GM21576 (cell line): ENCODE results near the gene PPP1R2.

Source experiments
- ATAC-seq: cut with Tn5 transposase; IDR thresholded peaks from one replicate; pipeline ENCODE4 v1.9.1; 2021; ENCODE audit warnings: mild to moderate bottlenecking, moderate library complexity; ENCODE audit not compliant: unreplicated experiment

Gene PPP1R2

DNA sequence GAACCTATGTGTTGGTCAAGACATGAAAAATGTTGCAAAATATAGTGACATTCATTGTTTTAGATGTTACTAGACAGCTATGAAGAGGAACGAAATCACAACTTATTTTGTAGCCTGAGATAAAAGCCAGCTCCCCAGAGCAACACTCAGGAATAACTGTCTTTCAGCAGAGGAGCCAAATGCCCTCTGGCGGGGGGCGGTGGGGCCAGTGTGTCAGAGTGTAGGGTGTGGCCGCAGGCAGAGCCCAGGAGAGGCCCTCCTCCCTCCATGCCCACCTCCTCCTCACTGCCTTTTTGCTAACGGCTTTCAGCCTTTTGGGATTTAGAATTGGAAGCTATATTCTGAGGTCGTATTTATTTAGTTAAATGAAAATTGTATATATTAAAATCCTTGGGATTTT, 23.7 kb upstream of the PPP1R2 start:
- ATAC-seq: no peak

DNA sequence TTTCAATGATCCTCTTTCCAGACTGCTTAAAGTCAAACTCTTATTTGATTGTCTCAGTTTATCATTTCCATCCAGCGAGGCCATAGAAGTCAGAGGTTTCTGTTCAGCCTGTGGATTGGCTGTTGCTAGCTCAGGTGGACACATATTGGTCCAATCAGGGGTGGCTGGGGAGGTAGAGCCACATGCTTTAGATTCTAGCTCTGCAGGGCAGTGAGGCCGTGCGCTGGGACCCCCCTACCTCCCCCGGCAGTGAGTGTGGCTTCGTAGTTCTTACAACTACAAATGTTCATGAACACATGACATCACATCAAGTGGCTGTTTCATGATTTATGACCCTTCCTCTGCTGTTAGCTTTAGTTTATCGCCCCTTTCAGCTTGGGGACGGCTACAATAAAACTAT, 22.6 kb upstream of the PPP1R2 start:
- no peak for ATAC-seq

DNA sequence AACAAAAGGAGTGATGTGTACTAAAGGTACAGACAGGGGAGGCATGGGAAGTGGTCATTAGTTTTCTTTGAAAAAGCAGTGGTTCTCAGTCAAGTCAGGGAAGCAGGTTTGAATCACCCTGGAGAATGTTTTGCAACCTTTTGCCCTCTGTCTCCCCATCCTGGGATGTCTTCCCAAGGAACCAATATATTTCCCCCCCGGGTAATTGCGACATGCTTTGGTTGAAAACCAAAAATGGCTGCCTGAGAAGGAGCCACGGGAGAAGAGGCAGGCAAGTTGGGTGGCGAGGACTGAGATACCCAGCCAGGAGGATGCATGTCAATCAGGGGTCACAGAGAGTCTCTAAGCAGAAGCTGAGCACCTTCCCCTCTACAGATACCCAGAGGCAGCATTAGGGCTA, 20.2 kb upstream of the PPP1R2 start:
- no peak for ATAC-seq

DNA sequence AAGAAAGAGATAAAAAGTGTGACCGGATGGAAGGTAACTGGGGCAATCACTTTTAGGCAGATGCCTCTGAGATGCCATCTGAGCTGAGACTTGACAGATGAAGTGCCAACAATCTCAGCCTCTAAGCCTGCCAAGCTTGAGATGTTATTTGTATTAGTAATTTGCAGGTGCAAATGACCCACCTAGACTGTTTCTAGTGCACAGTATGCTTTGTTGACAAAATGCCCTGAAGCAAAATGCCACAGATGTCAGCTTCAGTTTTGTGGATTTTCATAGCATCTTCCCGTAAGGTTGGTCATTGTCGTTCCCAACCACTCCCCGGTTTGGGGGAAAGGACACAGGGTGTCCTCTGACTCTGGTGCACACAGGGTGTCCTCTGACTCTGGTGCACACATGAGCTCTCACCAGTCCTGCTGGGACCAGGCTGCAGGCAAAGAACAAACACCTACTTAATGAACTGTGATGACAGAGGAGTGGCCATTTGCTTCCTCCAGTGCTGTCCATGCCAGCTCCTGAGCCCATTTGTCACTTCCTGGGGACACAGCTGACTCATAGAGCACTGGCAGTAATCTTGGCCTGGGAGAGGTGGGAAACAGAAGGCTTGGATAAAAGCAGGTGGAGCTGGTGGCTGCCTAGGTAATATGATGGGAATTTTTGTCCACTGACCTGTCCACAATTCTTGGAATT, 16.7 kb upstream of the PPP1R2 start:
- ATAC-seq: no peak

DNA sequence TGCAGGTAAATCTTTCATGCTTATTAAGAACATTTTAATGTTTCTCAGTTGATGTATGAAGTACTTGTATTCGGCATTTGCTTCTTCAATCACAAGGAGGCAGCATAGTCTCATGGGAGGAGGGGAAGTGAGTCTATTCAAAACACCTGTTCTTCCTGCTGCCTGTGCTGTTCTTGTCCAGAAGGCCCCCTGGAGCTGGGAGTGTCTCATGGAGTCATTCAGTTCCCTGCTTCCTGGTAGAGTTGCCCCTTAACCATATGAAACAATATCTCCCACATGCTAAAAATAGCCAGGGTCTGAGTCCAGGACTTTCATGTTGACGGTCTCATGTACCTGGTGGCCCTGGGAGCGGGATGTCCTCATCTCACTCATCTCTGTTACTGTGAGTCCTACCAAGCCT, 15.5 kb upstream of the PPP1R2 start:
- no peak for ATAC-seq

DNA sequence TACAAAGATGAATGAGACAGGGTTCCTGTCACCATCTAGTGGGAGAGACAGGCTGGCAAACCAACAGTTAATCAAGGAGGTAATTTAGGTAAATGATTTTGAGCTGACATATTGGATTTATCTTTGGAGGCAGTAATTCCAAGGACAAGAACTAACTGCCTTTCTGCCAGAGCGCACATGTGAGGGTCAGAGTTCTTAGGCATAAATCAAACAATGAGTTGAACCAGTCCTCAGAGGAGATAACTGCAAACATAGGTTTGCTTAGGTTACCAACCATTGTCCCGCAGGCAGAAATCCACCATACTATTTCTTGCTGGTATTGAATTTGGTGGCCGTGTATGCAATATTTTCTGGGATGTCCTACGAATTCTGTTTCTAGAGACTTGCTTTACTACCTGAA, 14.2 kb upstream of the PPP1R2 start:
- no peak for ATAC-seq

DNA sequence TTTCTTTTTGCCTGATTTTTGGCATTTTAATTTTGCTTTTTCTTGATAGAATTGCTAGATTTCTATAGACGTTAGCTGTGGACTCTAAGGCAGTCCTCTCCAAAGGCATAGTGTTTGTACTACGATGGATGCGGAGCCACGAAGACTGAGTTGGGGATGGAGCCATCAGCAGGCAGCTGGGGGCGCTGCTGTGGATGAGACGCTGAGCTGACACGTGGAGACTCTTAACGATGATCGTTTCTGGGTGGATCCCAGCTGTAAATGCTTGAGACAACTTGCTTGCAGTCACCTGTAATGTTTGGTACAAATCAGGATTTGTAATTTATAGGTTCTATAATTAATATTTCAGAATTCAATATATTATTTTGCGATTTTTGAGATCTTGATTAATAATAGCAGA, 13.3 kb upstream of the PPP1R2 start:
- no peak for ATAC-seq

DNA sequence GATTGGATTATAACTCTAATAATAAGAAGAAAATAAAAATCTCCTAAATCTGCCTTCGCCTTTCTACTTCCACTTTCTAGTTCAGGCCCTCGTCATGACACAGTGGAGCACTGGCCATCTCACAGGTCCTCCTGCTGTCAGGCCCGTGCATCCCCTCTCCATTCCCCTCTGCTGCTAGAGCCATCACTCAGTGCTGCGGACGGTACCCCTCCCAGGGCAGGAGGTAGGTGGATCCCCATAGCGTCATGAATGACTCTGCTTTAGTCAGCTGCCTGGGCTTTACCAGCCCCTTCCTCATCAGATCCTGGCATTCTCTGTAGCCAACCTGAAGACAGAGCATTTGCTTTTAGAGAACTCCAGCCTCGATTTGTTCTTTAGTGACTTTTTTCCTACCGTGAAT, 12.0 kb upstream of the PPP1R2 start:
- ATAC-seq: no peak

DNA sequence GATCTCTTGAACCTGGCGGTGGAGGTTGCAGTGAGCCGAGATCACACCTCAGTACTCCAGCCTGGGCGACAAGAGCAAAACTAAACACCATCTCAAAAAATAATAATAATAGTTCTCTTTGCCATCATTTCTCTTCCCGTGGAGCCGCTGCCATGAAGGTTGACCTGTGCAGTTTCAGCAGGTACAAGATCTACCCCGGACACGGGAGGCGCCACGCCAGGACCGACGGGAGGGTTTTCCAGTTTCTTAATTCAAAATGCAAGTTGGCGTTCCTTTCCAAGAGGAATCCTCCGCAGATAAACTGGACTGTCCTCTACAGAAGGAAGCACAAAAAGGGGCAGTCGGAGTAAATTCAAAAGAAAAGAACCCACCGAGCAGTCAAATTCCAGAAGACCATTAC, 11.3 kb upstream of the PPP1R2 start:
- ATAC-seq: no peak

DNA sequence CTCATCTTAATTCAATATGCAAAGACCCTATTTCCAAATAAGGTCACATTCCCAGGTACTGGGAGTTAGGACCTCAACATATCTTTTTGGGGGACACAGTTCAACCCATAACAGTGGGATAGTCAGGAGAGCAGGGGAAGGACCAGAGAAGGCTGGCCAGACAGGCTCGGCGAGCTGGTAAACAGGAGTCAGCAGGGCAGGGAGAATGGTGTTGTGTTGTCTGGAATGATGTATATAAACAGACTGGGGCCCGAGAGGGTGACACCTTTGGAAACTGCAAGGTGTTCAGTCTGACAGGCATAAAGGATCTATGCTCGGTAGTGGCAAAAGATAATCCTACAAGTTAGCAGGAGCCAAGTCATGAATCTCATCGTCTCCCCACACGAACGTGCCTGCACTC, 10.1 kb upstream of the PPP1R2 start:
- ATAC-seq: no peak

DNA sequence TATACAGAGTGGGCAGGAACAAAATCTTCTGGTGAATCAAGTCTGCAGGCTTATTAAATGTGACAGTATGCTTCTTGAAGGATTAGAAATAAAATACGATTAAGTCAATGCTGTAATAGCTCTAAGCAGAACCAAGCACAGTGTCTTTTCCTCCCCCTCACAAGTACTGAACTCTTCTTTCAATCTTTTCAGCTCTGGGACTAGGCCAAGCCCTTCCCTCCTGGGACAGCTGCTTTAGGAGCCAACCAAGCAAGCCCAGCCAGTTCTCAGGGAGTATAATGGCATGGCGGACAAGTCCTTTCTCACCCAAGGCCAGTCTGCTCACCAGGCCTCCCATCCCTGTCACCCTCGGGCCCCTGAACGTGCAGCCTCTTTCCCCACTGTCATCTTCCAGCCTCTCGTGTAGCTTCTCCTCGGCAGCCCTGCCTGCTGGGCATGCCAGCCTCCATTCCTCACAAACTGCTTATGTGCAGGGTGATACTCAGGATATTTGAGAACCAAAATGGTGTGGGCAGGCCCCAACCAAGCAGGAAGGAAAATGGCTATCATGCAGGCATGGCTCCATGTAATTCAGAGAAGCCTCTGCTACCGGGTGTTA, 8.4 kb upstream of the PPP1R2 start:
- no peak for ATAC-seq

DNA sequence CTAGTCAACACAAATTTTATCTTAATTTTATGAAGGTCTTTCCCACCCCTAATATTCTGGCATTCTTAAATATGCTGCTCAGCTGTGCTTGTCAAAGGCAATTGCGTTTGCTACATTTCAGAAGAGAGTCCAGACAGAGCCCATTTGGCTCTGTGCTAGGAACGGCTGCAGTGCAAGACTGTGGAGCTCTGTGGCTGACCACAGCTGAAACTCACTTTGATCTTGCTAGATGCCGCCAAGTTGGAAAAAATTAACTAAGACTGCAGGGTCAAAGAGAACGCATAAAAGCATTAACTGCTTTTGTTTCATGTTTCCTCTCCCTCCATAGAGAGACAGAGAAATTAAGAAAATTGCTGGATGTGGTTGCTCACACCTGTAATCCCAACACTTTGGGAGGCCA, 7.6 kb upstream of the PPP1R2 start:
- ATAC-seq: no peak

DNA sequence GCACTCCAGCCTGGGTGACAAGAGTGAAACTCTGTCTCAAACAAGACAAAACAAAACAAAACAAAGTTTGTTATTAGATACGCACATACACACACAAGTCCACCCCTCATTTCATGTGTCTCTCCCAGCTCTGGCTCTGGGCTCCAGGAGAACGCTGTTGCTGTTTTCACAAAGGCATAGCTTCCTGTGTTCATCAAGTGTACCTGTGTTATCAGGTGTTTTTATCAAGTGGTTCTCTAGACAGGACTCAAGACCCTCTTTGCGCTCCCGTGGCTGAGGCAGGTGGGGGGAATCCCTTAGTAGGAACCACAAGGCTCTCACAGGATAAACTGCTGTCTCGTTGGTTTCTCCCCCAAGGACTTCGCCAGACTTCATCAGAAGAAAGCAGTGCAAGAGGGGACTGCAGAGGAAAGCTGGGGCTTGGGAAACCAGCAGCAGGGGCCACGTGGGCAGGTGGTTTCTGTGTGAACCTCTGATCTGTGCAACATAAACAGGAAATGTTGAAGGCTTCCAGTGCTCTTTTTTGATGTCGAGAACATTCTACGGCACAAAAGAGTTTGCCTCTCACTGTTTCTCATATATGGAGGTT, 6.9 kb upstream of the PPP1R2 start:
- peak; percentile 68 for ATAC-seq

DNA sequence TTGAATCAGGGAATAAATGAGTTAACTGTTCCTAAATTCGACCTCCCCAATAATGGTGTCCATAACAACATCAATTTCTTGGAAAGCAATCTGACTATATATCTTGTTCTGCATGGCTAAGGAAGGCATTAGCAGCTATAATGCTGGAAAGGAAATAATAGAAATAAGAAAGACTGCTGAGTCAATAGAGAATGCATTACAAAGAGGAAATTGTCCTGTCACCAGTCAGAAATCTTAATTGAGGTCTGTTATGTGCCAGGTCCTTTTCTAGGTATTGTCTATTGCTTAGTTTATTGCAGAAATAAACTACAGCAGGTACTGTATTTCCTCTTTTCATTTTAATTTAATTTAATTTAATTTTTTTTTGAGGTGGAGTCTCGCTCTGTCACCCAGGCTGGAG, 5.9 kb upstream of the PPP1R2 start:
- no peak for ATAC-seq

DNA sequence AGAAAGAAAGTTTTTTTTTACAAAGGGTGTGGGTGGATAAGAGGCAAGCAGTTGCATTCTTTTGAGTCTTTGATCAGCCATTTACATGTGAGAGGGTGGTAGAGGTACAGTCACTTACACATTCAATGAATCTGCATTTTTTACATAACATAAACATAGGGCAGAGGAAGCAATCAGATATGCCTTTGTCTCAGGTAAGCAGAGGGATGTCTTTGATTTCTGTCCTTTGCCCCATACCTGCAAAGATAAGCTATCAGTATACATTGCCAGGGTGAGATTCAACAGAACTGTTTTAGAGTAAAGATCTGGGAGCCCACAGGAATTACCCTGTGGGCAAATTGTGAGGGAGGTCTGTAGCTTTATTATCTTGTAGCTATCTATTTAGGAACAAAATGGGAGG, 5.4 kb upstream of the PPP1R2 start:
- no peak for ATAC-seq

DNA sequence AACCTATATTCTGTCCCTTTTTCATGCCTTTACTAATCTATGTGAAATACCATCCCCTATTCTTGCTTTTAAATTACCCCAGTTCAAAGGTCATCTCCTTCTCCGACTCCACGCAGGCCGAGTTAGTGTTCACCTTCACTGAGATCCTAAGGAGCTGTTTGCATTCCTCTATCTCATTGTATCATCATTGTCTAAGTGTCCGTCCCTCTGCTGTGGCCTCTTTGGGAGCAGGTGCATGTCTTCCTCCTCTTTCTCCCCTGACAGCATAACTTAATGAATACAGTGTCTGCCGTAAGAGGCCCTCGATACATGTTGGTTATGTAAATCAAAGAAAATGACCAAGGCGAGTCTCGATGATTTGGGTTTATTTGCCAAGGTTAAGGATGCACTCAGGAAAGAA, 4.9 kb upstream of the PPP1R2 start:
- no peak for ATAC-seq

DNA sequence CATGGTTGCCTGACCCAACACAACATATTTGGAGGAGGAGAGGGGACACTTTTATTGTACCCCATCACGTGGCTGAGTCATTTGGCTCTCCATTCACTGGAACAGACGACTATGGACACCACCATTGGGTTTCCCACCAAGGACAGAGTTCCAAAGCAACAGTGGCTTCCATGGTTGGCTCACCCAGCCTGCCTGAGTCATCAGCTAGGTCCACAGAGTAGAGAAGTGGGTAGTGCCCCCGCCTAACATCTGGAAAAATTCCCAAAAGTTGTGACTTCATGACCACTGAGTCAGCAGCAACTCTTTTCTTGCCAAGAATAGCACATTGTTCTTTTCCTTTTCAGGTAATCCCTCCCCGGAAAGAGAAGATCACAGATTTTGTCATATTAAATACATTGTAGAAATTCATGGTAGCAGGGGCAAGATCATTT, 3.0 kb upstream of the PPP1R2 start:
- no peak for ATAC-seq

DNA sequence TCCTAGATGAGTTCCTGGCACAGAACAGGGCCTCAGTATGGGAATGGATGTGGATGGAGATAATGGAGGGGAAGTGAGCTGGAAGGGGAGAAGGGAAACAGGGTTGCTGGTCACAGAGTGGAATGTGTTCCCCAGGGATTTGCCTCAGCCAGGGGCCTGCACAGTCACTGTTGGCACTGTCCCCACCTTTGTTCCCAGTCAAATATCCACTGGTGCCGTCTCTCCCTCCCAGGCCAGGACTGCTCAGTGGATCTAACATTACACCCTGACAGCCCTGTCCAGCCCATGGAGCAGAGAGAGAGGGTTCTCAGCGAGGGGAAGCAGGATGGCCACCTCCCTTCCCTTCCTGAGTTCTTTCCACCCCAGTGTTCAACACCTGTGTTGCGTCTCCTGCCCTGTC, 1.5 kb upstream of the PPP1R2 start:
- ATAC-seq: no peak

DNA sequence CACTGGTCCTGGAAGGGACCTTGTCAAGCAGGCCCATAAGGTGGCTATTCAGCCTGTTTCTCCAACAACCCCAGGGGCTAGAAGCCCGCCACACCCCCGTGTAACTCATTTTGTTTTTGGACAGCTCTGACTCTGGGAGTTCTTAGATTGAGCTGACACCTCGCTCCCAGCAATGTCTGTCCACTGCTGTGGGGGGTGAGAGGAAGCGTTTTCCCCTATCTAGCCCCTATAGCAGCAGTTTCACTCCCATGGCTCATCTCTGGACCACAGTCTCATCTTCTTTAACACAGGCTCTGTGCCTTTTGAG, 1.1 kb upstream of the PPP1R2 start:
- ATAC-seq: no peak

DNA sequence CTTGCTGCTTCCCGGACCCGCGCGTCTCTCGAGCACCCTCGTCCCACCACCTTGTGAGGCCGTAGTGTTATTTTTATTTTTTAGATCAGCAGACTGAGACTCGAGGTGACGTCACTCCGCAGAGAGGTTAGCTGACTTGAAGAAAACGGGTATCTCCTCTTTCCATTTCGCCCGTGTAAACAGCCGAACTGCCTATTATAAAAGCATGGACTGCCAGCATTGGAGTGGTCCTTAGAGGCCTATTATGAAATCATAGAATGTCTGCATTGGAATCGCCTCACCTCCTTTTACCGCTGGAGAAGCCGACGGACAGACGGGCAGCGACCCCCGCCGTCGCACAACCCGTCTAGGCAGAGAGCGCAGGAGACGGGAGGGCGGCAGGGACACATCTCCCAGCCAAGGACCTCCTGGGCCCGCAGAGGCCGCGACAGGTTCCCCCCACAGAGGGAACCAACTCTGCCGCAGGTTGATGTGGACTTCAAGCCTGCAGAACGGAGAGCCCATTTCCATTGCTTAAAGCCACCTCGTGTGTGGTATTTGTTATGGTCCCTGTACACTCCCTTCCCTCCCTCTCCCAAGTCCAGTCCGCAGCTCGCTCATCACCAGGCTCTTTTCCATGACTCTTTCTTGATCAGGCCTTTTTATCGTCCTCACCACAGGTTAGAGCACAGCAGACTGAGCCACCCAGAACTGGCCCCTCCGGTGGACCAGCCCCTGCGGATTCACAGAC, 540 bp upstream of the PPP1R2 start:
- no peak for ATAC-seq

DNA sequence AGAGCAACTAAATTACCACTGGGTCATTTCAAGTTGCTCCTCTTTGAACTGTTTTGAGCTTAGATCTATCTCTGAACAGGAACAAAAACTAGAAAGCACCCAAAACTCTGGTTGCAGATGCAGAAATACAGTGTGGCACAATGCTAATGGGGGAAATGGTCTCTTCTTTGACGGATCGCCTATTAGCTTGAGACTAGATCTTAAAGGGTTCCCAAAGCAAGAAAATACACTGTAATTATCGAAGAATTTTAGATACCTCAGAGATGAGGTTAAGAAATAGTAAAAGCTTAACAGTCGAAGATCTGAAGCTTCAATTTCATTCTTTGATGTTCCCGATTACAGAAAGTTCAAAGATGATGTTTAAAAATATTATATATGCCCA, 818 bp downstream of the PPP1R2 start:
- ATAC-seq: no peak

DNA sequence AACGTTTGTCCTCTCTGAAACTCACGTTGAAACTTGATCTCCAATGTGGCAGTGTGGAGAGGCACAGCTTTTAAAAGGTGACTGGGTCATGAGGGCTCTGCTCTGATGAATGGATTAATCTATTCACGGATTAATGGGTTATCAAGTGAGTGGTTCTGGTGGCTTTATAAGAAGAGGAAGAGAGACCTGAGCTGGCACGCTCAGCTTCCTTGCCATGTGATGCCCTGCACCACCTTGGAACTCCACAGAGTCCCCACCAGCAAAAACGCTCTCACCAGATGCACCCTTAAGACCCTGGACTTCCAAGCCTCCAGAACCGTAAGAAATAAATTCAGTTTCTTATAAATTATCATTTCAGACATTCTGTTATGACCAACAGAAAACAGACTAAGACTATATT, 2.6 kb downstream of the PPP1R2 start:
- no peak for ATAC-seq
